Endometrial microvascular endothelial cells (primary cell): ENCODE results near the gene CDH7. TPM values are rescaled to one million over a fixed set of nuclear protein-coding genes. Genes with fewer than 3 reads are reported as not detected.

Experiments
- in situ Hi-C: cut with HindIII; loops from 2 replicates; pipeline ENCODE4 v1.10.0; 2017; ENCODE audit warnings: low sequenced_read_pairs, low pct_unique_long_range_greater_than_20kb; ENCODE audit errors: inconsistent ontology term
- total RNA-seq: library from RNA; depleted of rRNA; stranded (reverse); fragments of >200 nt; gene quantifications from one replicate; pipeline ENCODE4 v1.2.3, GENCODE V29; 2015; ENCODE audit errors: inconsistent ontology term

CDH7 gene
- not detected for total RNA-seq

- in situ Hi-C loops, result no loop called here
Observed at GRCh38 chr18:65750389-65751154, at the start of gene CDH7. TSS of gene CDH7 (plus strand) at chr18:65751012. CDS start at chr18:65762843, 11,831 bp downstream.

GRCh38 chr18:65704046-65704445 is 46.8 kb upstream of the CDH7 start:
- in situ Hi-C loops, result no loop called here

GRCh38 chr18:65706646-65707045 is 44.2 kb upstream of the CDH7 start:
- in situ Hi-C loops, result no loop called here

GRCh38 chr18:65711493-65711892 is 39.3 kb upstream of the CDH7 start:
- in situ Hi-C loops, result no loop called here

- in situ Hi-C loops, result no loop called here
Observed at GRCh38 chr18:65721619-65722018, 29.2 kb upstream of the CDH7 start.

GRCh38 chr18:65725251-65726050 is 25.4 kb upstream of the CDH7 start:
- in situ Hi-C loops, result no loop called here

- in situ Hi-C loops, result no loop called here
Observed at GRCh38 chr18:65735155-65735554, 15.7 kb upstream of the CDH7 start.

- in situ Hi-C loops, result no loop called here
Observed at GRCh38 chr18:65737471-65737955, 13.3 kb upstream of the CDH7 start.

- in situ Hi-C loops, result no loop called here
Observed at GRCh38 chr18:65746936-65747335, 3.9 kb upstream of the CDH7 start.

- in situ Hi-C loops, result no loop called here
Observed at GRCh38 chr18:65748321-65748720, 2.5 kb upstream of the CDH7 start.

GRCh38 chr18:65749841-65750240 is 971 bp upstream of the CDH7 start:
- in situ Hi-C loops, result no loop called here

GRCh38 chr18:65751155-65752085 is 608 bp downstream of the CDH7 start:
- in situ Hi-C loops, result no loop called here

GRCh38 chr18:65752625-65753325 is 2.0 kb downstream of the CDH7 start:
- in situ Hi-C loops, result no loop called here

- in situ Hi-C loops, result no loop called here
Observed at GRCh38 chr18:65753520-65753919, 2.7 kb downstream of the CDH7 start.

GRCh38 chr18:65754121-65754520 is 3.3 kb downstream of the CDH7 start:
- in situ Hi-C loops, result no loop called here

- in situ Hi-C loops, result no loop called here
Observed at GRCh38 chr18:65755616-65756015, 4.8 kb downstream of the CDH7 start.

GRCh38 chr18:65760457-65760856 is 9.6 kb downstream of the CDH7 start:
- in situ Hi-C loops, result no loop called here

- in situ Hi-C loops, result no loop called here
Observed at GRCh38 chr18:65761636-65762295, 11.0 kb downstream of the CDH7 start.
